NCI-H2029 treated with DMSO at 0.1 percent for 48 hours (cell line): ENCODE results near the gene DMRT3.
"Not testable (repeated sequence)": the region's sequence is repeated elsewhere in the genome, so short reads cannot be mapped to it uniquely, and the experiment has no call there.

Source experiments
- DNase-seq: peaks from one replicate; lab custom pipeline; 2025; lab: John Stamatoyannopoulos, UW

DMRT3 gene

DNA sequence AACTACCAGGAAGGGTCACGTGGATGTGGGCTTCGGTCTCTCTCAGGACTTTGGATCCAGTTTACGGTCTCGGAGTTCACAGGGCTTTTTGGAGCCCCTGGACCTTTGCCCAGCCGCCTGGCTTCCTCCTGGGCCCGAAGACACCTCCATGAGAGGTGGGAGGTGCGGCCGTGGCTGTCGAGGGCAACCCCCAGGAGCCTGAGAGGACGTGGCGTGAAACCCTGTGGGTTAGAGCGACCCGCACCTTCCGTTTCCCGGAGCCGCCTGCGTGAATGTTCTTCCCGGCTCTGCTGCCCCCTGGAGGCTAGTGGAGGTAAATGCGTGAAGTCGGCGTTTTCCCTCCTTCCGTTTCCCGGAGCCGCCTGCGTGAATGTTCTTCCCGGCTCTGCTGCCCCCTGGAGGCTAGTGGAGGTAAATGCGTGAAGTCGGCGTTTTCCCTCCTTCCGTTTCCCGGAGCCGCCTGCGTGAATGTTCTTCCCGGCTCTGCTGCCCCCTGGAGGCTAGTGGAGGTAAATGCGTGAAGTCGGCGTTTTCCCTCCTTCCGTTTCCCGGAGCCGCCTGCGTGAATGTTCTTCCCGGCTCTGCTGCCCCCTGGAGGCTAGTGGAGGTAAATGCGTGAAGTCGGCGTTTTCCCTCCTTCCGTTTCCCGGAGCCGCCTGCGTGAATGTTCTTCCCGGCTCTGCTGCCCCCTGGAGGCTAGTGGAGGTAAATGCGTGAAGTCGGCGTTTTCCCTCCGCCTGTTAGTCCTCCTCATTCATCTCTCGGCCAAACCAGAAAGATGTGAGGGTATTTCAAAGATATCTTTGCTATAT, 22.1 kb downstream of the DMRT3 start:
- DNase-seq = not testable (repeated sequence)

- no peak for DNase-seq
Measured at GRCh38 chr9:1001838-1002237, 25.4 kb downstream of the DMRT3 start.

GRCh38 chr9:1002678-1003077, 26.2 kb downstream of the DMRT3 start:
- DNase-seq = no peak

GRCh38 chr9:1005043-1005667, 28.7 kb downstream of the DMRT3 start:
- DNase-seq = no peak

GRCh38 chr9:1007312-1007711, 30.9 kb downstream of the DMRT3 start:
- no peak for DNase-seq

DNA sequence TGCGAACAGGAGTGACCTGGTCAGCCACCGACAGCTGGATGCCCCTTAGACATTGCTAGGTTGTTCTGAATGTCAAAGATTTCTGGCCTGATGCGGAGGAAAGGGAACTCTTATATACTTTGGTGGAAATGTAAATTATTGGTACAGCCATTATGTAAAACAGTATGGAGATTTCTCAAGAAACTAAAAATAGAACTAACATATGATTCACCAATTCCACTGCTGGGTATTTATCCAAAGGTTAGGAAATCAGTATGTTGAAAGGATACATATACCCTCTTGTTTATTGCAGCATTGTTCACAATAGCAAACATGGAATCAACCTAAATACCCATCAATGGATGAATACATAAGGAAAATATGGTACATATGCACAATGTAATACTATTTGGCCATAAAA, 31.8 kb downstream of the DMRT3 start:
- no peak for DNase-seq

GRCh38 chr9:1009101-1009707, 32.7 kb downstream of the DMRT3 start:
- DNase-seq = peak; percentile 53

DNA sequence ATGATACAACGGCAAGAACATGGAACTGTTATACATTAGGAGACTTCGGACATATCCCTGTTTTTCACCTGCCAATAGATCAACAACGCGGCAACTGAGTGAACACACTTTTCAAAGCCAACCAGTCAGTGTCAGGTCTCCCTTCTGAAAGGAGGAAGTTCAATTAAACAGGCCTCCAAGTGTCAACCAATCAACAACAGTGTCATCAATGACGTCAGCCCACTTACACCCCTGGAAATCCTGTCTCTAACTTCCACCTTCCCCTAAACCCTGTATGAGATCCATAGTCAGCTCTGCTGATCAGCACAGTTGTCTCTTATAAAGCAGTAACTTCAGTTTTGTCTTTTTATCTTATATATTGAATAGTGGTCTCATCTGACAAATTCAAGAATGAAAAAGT, 36.6 kb downstream of the DMRT3 start:
- no peak for DNase-seq

- DNase-seq = no peak
Measured at GRCh38 chr9:1014225-1014624, 37.8 kb downstream of the DMRT3 start.

GRCh38 chr9:1014640-1015039, 38.2 kb downstream of the DMRT3 start:
- DNase-seq = no peak

- DNase-seq = no peak
Measured at GRCh38 chr9:1018121-1018520, 41.7 kb downstream of the DMRT3 start.

DNA sequence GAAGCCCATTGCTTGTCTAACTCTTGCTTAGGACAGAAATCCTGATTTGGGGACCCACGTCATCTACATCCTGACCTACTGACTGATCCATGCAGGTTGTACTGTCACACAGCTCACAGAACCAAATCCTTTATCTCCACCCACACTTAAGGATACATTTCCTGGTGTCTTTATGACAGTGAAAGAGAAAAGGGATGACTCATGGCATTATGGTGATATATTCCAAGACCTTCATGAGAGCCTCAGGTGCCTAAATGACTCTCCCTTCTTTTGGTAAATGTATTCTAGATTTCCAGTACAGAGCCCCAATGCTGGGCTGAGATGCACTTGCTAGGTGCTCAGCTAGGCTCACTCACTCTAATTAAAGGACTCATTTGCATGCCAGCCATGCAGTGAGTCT, 47.7 kb downstream of the DMRT3 start:
- no peak for DNase-seq

GRCh38 chr9:1025131-1025530, 48.7 kb downstream of the DMRT3 start:
- DNase-seq = no peak

GRCh38 chr9:1026219-1026618, 49.8 kb downstream of the DMRT3 start:
- no peak for DNase-seq

DNA sequence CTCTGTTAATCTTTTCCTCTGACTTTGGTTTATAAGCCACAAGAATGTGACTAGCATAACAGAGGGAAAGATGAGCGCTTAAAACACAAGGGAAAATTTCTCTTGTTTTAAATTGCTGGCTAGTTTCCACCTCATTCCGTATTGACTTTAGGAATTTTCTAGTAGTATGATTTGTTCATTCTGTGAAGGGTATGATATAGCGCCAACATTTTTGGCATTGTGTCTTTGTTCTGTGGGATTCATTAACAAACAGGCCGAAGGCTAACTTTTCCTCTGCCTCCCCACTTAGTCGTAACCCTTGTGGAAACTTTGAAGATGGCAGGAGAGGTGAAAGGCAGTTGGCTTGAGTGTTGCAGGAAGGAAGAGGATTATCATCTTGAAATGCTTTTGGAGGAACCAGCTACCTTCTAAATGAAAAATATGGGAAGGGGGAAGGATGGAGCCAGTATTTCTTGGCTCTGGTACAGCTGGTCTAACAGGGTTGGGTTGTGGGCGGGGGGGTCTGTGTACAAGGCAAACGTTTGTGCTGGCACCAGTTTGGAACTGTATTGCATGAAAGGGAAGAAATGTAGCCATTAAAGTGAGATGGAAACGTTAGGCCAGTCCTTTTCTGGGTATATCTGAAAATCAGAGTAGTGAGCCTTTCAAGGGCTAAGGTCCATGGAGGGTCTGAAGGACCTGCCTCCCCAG, 52.2 kb downstream of the DMRT3 start:
- DNase-seq = no peak

GRCh38 chr9:1031951-1032601, 55.6 kb downstream of the DMRT3 start:
- peak; percentile 5 for DNase-seq

GRCh38 chr9:1034271-1034670, 57.8 kb downstream of the DMRT3 start:
- no peak for DNase-seq

DNA sequence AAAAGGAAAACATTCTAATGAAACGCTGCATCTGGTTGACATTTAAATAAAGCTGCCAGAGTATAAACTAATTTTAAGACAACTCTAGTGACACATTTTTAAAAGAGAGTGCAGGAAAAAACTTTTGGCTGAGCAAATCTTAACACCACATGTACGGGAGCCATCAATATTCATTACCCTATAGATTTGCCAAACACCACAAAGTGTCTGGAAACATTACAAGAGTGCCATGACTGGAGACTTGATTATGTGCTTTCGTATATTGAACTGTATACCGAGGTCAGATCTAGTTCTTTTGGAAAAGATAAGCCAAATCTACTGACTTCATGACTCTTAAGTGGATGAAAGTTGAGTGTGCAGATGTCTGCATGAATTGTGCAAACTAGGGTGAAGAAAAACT, 63.1 kb downstream of the DMRT3 start:
- DNase-seq = no peak
